ENCODE measurements around the gene F10. TPM values are rescaled to one million over a fixed set of nuclear protein-coding genes. Genes with fewer than 3 reads are reported as not detected.

F10 gene
- total and polyA plus RNA-seq, 2 of the 13 experiments (the other 11 are each of a cell fraction or from before 2014, with no cell fraction given): 58.4 to 237 TPM

- TF ChIP-seq TBX2 (CRISPR knock-in tag; IDR thresholded peaks at IDR 0.05; ENCODE audit: borderline replicate concordance) (no peak), KDM3A (CRISPR knock-in tag; IDR thresholded peaks at IDR 0.05; ENCODE audit: low read depth) (no peak), GPN1 (CRISPR knock-in tag; IDR thresholded peaks at IDR 0.05; ENCODE audit: borderline replicate concordance) (no peak), CCAR2 (optimal IDR thresholded peaks at IDR 0.05; ENCODE audit: low read depth, low read length) (no peak), ZNF598 (CRISPR knock-in tag; IDR thresholded peaks at IDR 0.05; ENCODE audit: borderline replicate concordance) (no peak), ZNF318 (CRISPR knock-in tag; IDR thresholded peaks at IDR 0.05) (no peak)
These were observed 1.8 kb downstream of the F10 start (continued) for GRCh38 chr13:113124211-113124970.
